Astrocyte of the cerebellum (primary cell): Measurements from ENCODE around the gene TUBA1B.
"Not testable (repeated sequence)": the region's sequence is repeated elsewhere in the genome, so short reads cannot be mapped to it uniquely, and the experiment has no call there.

Source experiments
- DNase-seq: peaks from one replicate; pipeline ENCODE4 v3.0.0-alpha.2; 2011; ENCODE audit warnings: low read depth
- H3K4me3 ChIP-seq: 2 replicates; pipeline ENCODE4 v1.5.1; 2011; ENCODE audit warnings: mild to moderate bottlenecking, low read depth, low read length, moderate library complexity
- CTCF ChIP-seq: IDR thresholded peaks from 2 replicates; pipeline ENCODE4 v1.5.1; 2012; ENCODE audit warnings: low read length, low read depth, moderate library complexity, mild to moderate bottlenecking; ENCODE audit errors: missing control alignments
- in situ Hi-C: cut with HindIII; loops from 2 replicates; pipeline ENCODE4 v1.10.0; 2017; ENCODE audit warnings: low sequenced_read_pairs

The TUBA1B gene

GRCh38 chr12:49154221-49154620 is 23.0 kb upstream of the TUBA1B start:
- in situ Hi-C loops, result no loop called here
- no peak for TF ChIP-seq CTCF
- H3K4me3 ChIP-seq, result no peak overlapping the region
- DNase-seq, result no peak

GRCh38 chr12:49147384-49147783 is 16.2 kb upstream of the TUBA1B start:
- no peak overlapping the region for H3K4me3 ChIP-seq
- DNase-seq, result no peak
- TF ChIP-seq CTCF, result no peak
- in situ Hi-C loops, result no loop called here

- in situ Hi-C loops, result no loop called here
- H3K4me3 ChIP-seq, result no peak overlapping the region
- TF ChIP-seq CTCF, result no peak
- DNase-seq, result no peak
These were observed 15.2 kb upstream of the TUBA1B start for GRCh38 chr12:49146406-49146805.

GRCh38 chr12:49144384-49144783 is 13.2 kb upstream of the TUBA1B start:
- TF ChIP-seq CTCF, result no peak
- H3K4me3 ChIP-seq, result no peak overlapping the region
- in situ Hi-C loops, result no loop called here
- DNase-seq, result no peak

- TF ChIP-seq CTCF, result no peak
- in situ Hi-C loops, result no loop called here
- no peak for DNase-seq
- no peak overlapping the region for H3K4me3 ChIP-seq
These were observed 7.8 kb upstream of the TUBA1B start for GRCh38 chr12:49138999-49139398.

- no peak overlapping the region for H3K4me3 ChIP-seq
- no peak for TF ChIP-seq CTCF
- DNase-seq, result no peak
- in situ Hi-C loops, result no loop called here
These were observed 7.4 kb upstream of the TUBA1B start for GRCh38 chr12:49138587-49138986.

GRCh38 chr12:49137476-49137875 is 6.3 kb upstream of the TUBA1B start:
- no peak for TF ChIP-seq CTCF
- no peak for DNase-seq
- in situ Hi-C loops, result no loop called here
- H3K4me3 ChIP-seq, result no peak overlapping the region

- H3K4me3 ChIP-seq, in situ Hi-C loops, DNase-seq: not testable (repeated sequence)
These were observed 5.8 kb upstream of the TUBA1B start for GRCh38 chr12:49136997-49137396.
